ENCODE results near the gene NHP2. TPM values are rescaled to one million over a fixed set of nuclear protein-coding genes. Genes with fewer than 3 reads are reported as not detected.
"Not testable (repeated sequence)": the region's sequence is repeated elsewhere in the genome, so short reads cannot be mapped to it uniquely, and the experiment has no call there.

Gene NHP2
- total RNA-seq, 4 donors from 2014 or later: 157 to 261 (median 241) TPM

DNA sequence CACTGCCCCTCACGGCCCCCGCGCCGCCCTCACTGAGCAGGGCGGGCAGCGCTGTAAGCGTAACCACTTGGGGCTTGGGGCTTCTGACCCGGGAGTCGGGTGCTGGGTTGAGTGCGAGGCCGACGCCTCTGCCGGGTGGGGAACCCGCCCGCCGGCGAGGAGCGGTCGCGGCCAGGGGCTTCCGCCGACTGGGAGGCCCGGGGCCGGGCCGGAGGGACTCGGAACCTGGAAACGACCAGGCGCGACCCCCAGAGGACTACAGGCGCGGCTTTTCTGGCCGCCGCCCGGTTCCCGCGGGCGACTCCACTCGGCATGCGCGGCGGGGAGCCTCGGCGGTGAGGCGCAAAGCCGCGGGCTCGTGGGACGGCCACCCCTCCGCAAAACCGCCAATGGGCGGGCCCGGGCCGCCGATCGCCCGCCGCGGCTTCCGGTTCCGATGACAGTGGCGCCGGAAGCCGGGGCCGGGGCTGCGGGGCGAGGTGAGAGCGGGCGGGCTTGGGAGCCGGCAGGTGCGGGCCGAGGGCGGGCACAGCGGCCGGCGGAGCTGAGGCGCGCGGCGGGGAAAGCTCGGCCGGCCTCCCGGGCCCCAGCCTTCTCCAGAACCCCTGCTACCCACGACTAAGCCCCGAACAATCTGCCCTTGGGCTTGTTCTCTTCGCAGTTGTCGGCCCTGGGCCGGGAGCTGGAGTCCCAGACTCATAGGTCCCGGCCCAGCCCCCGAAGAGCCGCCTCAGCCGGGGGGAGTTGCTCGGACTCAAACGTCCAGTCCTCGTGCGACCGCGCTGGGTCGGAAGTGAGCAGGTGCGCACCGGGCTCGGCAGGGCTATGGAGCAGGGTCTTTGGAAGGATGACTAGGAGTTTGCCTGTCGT lies 22.9 kb downstream of the NHP2 start, which contains the start of gene RMND5B:
Gene RMND5B, plus strand, starts transcription at position 439 of the 870 bp plus-strand sequence. CDS start 7,106 bp downstream, outside the sequence.
- H3K27ac ChIP-seq: peak within 1 kb of the TSS; percentile 88 to 99 (median 94)
- peak within 1 kb of the TSS; percentile 73 to 100 (median 89) for H3K4me3 ChIP-seq
- H3K36me3 ChIP-seq: peaks cover 0 to 10% of the 10 kb centered on the region in 2 donors
- in situ Hi-C loops (cut with MboI; ENCODE audit: low sequenced_read_pairs in 4 of 4): no loop called here
- intact Hi-C loops (cut with DNase I; ENCODE audit: low total_unique reads): loop anchor here (1.0 kb wide), 2 partner anchors 10 to 21 kb away; no protein-coding TSS in a partner anchor
- TF ChIP-seq POLR2A (IDR thresholded peaks at IDR 0.05): peak; percentile 84 to 93
- TF ChIP-seq, protein P1, sequence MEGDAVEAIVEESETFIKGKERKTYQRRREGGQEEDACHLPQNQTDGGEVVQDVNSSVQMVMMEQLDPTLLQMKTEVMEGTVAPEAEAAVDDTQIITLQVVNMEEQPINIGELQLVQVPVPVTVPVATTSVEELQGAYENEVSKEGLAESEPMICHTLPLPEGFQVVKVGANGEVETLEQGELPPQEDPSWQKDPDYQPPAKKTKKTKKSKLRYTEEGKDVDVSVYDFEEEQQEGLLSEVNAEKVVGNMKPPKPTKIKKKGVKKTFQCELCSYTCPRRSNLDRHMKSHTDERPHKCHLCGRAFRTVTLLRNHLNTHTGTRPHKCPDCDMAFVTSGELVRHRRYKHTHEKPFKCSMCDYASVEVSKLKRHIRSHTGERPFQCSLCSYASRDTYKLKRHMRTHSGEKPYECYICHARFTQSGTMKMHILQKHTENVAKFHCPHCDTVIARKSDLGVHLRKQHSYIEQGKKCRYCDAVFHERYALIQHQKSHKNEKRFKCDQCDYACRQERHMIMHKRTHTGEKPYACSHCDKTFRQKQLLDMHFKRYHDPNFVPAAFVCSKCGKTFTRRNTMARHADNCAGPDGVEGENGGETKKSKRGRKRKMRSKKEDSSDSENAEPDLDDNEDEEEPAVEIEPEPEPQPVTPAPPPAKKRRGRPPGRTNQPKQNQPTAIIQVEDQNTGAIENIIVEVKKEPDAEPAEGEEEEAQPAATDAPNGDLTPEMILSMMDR (IDR thresholded peaks at IDR 0.05 in 4 of 5, conservative IDR thresholded peaks at IDR 0.05 in 1 of 5): peak in 1 of 5 experiments; percentile 20
- H3K4me1 ChIP-seq: peaks cover 5 to 11% of the 10 kb centered on the region in 2 donors
- no peaks in the 10 kb centered on the region for H3K27me3 ChIP-seq
- ATAC-seq (peak; percentile 94 to 95), DNase-seq (peak; percentile 75 to 80)
- H3K9me3 ChIP-seq: no peaks in the 10 kb centered on the region

DNA sequence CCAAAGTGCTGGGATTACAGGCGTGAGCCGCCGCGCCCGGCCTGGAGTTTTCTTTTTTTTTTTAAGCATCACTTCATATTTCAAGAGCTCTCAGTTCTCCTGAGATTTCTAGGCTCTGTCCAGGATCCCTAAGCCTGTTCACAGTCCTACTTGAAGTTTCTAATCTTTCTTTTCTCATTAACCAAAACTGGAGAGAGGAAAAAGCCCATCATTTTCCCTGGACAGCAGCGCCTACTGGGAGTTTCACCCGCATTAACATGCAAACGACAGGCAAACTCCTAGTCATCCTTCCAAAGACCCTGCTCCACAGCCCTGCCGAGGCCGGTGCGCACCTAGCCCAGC lies 23.5 kb downstream of the NHP2 start:
- H3K27me3 ChIP-seq; ATAC-seq; in situ Hi-C loops (cut with MboI; ENCODE audit: low sequenced_read_pairs in 4 of 4); DNase-seq; H3K9me3 ChIP-seq: not testable (repeated sequence)
- intact Hi-C loops (cut with DNase I; ENCODE audit: low total_unique reads): loop anchor here (1.0 kb wide), 1 partner anchor 9 kb away; no protein-coding TSS in a partner anchor
- Histone ChIP-seq H3K27ac (peak overlapping the region; percentile 88 to 99 (median 94)), H3K36me3 (peaks cover 0 to 10% of the 10 kb centered on the region in 2 donors), H3K4me3 (peak overlapping the region; percentile 73 to 100 (median 89)), H3K4me1 (peaks cover 8 to 11% of the 10 kb centered on the region in 2 donors)

DNA sequence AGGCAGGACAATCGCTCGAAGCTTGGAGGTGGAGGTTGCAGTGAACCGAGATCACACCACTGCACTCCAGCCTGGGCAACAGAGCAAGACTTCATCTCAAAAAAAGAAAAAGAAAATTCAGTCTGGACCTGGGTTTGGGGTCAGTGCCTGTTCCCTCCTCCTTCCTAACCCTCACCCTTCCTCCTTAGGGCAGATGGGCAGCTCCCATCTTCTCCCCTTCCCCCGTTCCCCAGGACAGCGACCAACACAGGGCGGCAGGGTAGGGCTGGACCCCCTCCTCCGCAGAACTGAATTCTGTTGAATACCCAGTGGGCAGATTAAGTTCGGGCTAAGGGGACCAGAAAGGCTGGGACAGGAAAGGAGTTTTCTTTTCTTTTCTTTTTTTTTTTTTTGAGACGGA lies 24.4 kb downstream of the NHP2 start:
- H3K4me3 ChIP-seq: no peak overlapping the region
- H3K36me3 ChIP-seq: peaks cover 0 to 10% of the 10 kb centered on the region in 2 donors
- no peak for TF ChIP-seq POLR2A (IDR thresholded peaks at IDR 0.05)
- TF ChIP-seq, protein P1 (IDR thresholded peaks at IDR 0.05 in 4 of 5, conservative IDR thresholded peaks at IDR 0.05 in 1 of 5): no peak
- peaks cover 11% of the 10 kb centered on the region in 2 donors for H3K4me1 ChIP-seq
- ATAC-seq (no peak), DNase-seq (no peak)
- no peak overlapping the region for H3K27ac ChIP-seq
- H3K27me3 ChIP-seq: no peaks in the 10 kb centered on the region
- intact Hi-C loops (cut with DNase I; ENCODE audit: low total_unique reads): loop anchor here (10.0 kb wide), 1 partner anchor 496 kb away; the partner anchor contains the start of gene CLK4
- no peaks in the 10 kb centered on the region for H3K9me3 ChIP-seq
- in situ Hi-C loops (cut with MboI; ENCODE audit: low sequenced_read_pairs in 4 of 4): no loop called here

DNA sequence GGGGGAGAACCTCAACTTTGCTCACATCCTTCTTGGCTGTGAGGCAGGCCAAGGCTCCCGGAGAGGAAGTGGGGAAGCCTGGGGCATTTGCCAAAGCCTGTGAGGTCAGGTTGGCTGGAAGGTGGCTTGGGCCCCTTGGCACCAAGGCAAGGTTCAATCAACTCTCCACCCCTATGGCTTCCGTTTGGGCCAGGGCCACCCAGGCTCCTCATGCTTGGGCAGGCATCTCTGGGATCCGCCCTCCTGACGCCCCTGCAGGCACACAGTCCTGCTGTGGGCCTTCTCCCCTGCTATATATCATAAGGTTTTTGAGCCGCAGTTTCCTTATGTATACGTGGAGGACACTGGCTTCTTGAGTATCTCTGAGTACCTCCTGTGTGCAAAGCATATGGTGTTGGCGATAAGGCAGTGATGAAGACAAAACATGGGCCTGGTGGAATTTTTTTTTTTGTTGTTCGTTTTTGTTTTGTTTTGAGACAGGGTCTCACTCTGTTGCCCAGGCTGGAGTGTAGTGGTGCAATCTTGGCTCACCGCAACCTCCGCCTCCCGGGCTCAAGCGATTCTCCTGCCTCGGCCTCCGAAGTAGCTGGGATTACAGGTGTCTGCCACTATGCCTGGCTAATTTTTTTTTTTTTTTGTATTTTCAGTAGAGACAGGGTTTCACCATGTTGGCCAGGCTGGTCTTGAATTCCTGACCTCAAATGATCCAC lies 26.2 kb downstream of the NHP2 start:
- in situ Hi-C loops (cut with MboI; ENCODE audit: low sequenced_read_pairs in 4 of 4); H3K27me3 ChIP-seq; H3K4me3 ChIP-seq; H3K9me3 ChIP-seq; H3K27ac ChIP-seq; ATAC-seq; DNase-seq; H3K36me3 ChIP-seq: not testable (repeated sequence)
- intact Hi-C loops (cut with DNase I; ENCODE audit: low total_unique reads): loop anchor here (10.0 kb wide), 1 partner anchor 497 kb away; the partner anchor contains the start of gene CLK4
- H3K4me1 ChIP-seq: peaks cover 20 to 28% of the 10 kb centered on the region in 2 donors

DNA sequence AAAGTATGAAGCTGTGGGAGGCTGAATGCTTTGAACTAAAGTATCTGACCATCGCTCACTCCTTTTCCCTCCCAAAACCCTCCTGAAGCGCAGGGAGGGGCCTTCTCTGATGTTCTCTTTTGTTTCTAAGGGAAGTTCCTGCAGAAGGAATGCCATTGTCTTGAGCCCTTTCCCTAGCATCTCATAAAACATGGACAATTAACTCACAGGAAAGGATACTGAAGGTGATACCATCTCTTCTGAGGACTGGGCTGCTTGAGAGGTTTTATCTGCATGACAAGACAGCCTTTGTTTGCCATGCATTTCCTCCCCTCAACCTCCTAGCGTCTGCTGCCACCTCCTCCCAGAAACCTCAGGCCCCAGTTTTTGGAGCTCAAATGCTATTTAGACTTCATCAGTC lies 27.1 kb downstream of the NHP2 start:
- Histone ChIP-seq H3K4me3 (no peak overlapping the region), H3K9me3 (no peaks in the 10 kb centered on the region), H3K4me1 (peaks cover 24 to 31% of the 10 kb centered on the region in 2 donors), H3K36me3 (no peaks in the 10 kb centered on the region), H3K27me3 (no peaks in the 10 kb centered on the region), H3K27ac (peak overlapping the region in 1 of 4 donors; percentile 37)
- intact Hi-C loops (cut with DNase I; ENCODE audit: low total_unique reads) (loop anchor here (10.0 kb wide), 1 partner anchor 498 kb away; the partner anchor contains the start of gene CLK4), in situ Hi-C loops (cut with MboI; ENCODE audit: low sequenced_read_pairs in 4 of 4) (no loop called here)
- ATAC-seq (no peak), DNase-seq (no peak)
- TF ChIP-seq, protein P1 (IDR thresholded peaks at IDR 0.05 in 4 of 5, conservative IDR thresholded peaks at IDR 0.05 in 1 of 5): no peak
- TF ChIP-seq POLR2A (IDR thresholded peaks at IDR 0.05): no peak
